Lung (tissue), 12 donors: ENCODE data around the gene KRTAP10-7. TPM values are rescaled to one million over a fixed set of nuclear protein-coding genes. Genes with fewer than 3 reads are reported as not detected.

Experiments used
- ATAC-seq: fragments of 200-7000 bp; cut with Tn5 transposase; one replicate; pipeline ENCODE4 v1.9.1; 2020; ENCODE audit warnings: moderate number of reproducible peaks; ENCODE audit not compliant: insufficient read depth, low FRiP score
- DNase-seq, 3 donors: peaks; one replicate each; pipeline ENCODE4 v3.0.0-alpha.2; 2013 to 2017
- H3K27ac ChIP-seq, 2 donors: one replicate each; pipeline ENCODE4 v1.5.1; 2013; ENCODE audit warnings: mild to moderate bottlenecking in 2 of 2, moderate library complexity in 2 of 2, control low read depth in 1 of 2, inconsistent platforms in 1 of 2, low read depth in 1 of 2, low read length in 1 of 2
- H3K27me3 ChIP-seq, 3 donors: one replicate each; pipeline ENCODE4 v1.5.1; 2013; ENCODE audit warnings: low read length in 2 of 3; ENCODE audit not compliant: control insufficient read depth in 3 of 3, insufficient read depth in 3 of 3
- H3K36me3 ChIP-seq, 4 donors: one replicate each; pipeline ENCODE4 v1.5.1; 2013; ENCODE audit warnings: low read length in 4 of 4, mild to moderate bottlenecking in 1 of 4, moderate library complexity in 1 of 4; ENCODE audit not compliant: control insufficient read depth in 4 of 4, insufficient read depth in 4 of 4
- H3K4me1 ChIP-seq, 5 donors: one replicate each; pipeline ENCODE4 v1.5.1; 2013; ENCODE audit warnings: low read length in 5 of 5, mild to moderate bottlenecking in 2 of 5, moderate library complexity in 1 of 5; ENCODE audit not compliant: control insufficient read depth in 5 of 5, insufficient read depth in 5 of 5
- H3K4me3 ChIP-seq: one replicate; pipeline ENCODE4 v1.5.1; 2013; ENCODE audit warnings: mild to moderate bottlenecking, control low read depth, moderate library complexity
- H3K9ac ChIP-seq, 2 donors: one replicate each; pipeline ENCODE4 v1.5.1; 2013; ENCODE audit warnings: low read length in 2 of 2, control low read depth in 1 of 2; ENCODE audit not compliant: insufficient read depth in 1 of 2
- H3K9me3 ChIP-seq, 4 donors: one replicate each; pipeline ENCODE4 v1.5.1; 2013; ENCODE audit warnings: low read length in 3 of 4, mild to moderate bottlenecking in 1 of 4, moderate library complexity in 1 of 4; ENCODE audit not compliant: control insufficient read depth in 4 of 4, insufficient read depth in 3 of 4
- CTCF ChIP-seq: IDR thresholded peaks from 2 replicates; pipeline ENCODE4 v1.5.1; 2012; ENCODE audit warnings: mild to moderate bottlenecking; ENCODE audit errors: control extremely low read depth, extremely low read depth
- WGBS, 2 donors: extraction: QIAGEN DNeasy Blood & Tissue Kit; methylation state at CpG; one replicate each; pipeline ENCODE4 v1.1.7; 2013; 5-methylcytosine and 5-hydroxymethylcytosine counted together
- polyA plus RNA-seq, 2 donors: library from polyadenylated mRNA; stranded (reverse); fragments of 200-250 nt; gene quantifications; one replicate each; pipeline ENCODE4 v1.2.1, GENCODE V29; 2013
- total RNA-seq, 2 donors: library from RNA; depleted of rRNA in 1 of 2; stranded (reverse); fragments of >200 nt in 1 of 2; gene quantifications; one replicate each; pipeline ENCODE4 v1.2.1, GENCODE V29; 2014 to 2021
- donor health status: control.
- donor health status: control.
- donor health status: Bipolar disorder and iron deficiency.
- donor health status: healthy.
- donor health status: DM: yes; HTN: yes; CAD: no.

The KRTAP10-7 gene
- total and polyA plus RNA-seq, 4 donors = not detected

- no peak overlapping the region for H3K27ac ChIP-seq
Observed at GRCh38 chr21:44628707-44629391, 28.5 kb downstream of the KRTAP10-7 start.

GRCh38 chr21:44630440-44630839 is 30.0 kb downstream of the KRTAP10-7 start:
- H3K36me3 ChIP-seq = no peaks in the 10 kb centered on the region
- 39 to 53% methylated on average over 2 of the region's 2 CpGs for WGBS, 2 donors
- TF ChIP-seq CTCF = no peak
- ATAC-seq (no peak), DNase-seq (no peak)
- no peak overlapping the region for H3K9ac ChIP-seq
- peaks cover 0 to 2% (median 0%) of the 10 kb centered on the region in 5 donors for H3K4me1 ChIP-seq
- H3K9me3 ChIP-seq = peaks cover 0 to 9% (median 6%) of the 10 kb centered on the region in 4 donors
- H3K4me3 ChIP-seq = no peak overlapping the region
- peaks cover 0 to 3% (median 0%) of the 10 kb centered on the region in 3 donors for H3K27me3 ChIP-seq
- H3K27ac ChIP-seq = no peak overlapping the region

More at GRCh38 chr21:44628707-44629391, 28.5 kb downstream of the KRTAP10-7 start:
- Histone ChIP-seq H3K4me3 (no peak overlapping the region), H3K9me3 (peaks cover 0 to 11% (median 10%) of the 10 kb centered on the region in 4 donors), H3K27me3 (no peaks in the 10 kb centered on the region), H3K36me3 (no peaks in the 10 kb centered on the region), H3K9ac (no peak overlapping the region), H3K4me1 (peaks cover 0 to 2% (median 0%) of the 10 kb centered on the region in 5 donors)
- WGBS, 2 donors = 73 to 81% methylated on average over 18 of the region's 18 CpGs
- peak in 1 of 3 donors; percentile 44 for DNase-seq
- TF ChIP-seq CTCF = no peak
- no peak for ATAC-seq

- H3K27ac ChIP-seq = no peak overlapping the region
- no peak for DNase-seq
- no peaks in the 10 kb centered on the region for H3K36me3 ChIP-seq
- H3K4me3 ChIP-seq = no peak overlapping the region
- TF ChIP-seq CTCF = no peak
- no peak overlapping the region for H3K9ac ChIP-seq
- 84 to 95% methylated on average over 1 of the region's 1 CpG for WGBS, 2 donors
- no peak for ATAC-seq
- H3K4me1 ChIP-seq = peaks cover 0 to 2% (median 0%) of the 10 kb centered on the region in 5 donors
- H3K9me3 ChIP-seq = peaks cover 0 to 9% (median 6%) of the 10 kb centered on the region in 4 donors
- H3K27me3 ChIP-seq = peaks cover 0 to 3% (median 0%) of the 10 kb centered on the region in 3 donors
Observed at GRCh38 chr21:44632067-44632466, 31.7 kb downstream of the KRTAP10-7 start.
